HL-60 (cell line): Measurements from ENCODE around the gene CDCA4.

ENCODE experiments used
- DNase-seq, 2 experiments: peaks; one replicate each; pipeline ENCODE4 v3.0.0-alpha.2; 2010 to 2020; ENCODE audit warnings: low read depth in 1 of 2, low spot score in 1 of 2
- H3K27ac ChIP-seq: fragments of 250-450 bp; sonication (Bioruptor Pico); replicated peaks from 2 replicates; pipeline ENCODE4 v1.5.1; 2020; ENCODE audit warnings: mild to moderate bottlenecking, moderate library complexity
- H3K27me3 ChIP-seq: fragments of 250-450 bp; sonication (Bioruptor Pico); 2 replicates; pipeline ENCODE4 v1.5.1; 2021; ENCODE audit warnings: mild to moderate bottlenecking, moderate library complexity; ENCODE audit not compliant: insufficient read depth, poor library complexity, severe bottlenecking
- H3K4me3 ChIP-seq: replicated peaks from 2 replicates; pipeline ENCODE4 v1.5.1; 2011; ENCODE audit warnings: mild to moderate bottlenecking, control low read depth, low read length; ENCODE audit not compliant: insufficient read depth
- GABPA ChIP-seq: IDR thresholded peaks from 2 replicates; pipeline ENCODE4 v1.6.1; 2012; ENCODE audit warnings: low read depth
- POLR2AphosphoS5 ChIP-seq: IDR thresholded peaks from 2 replicates; pipeline ENCODE4 v1.6.1; 2012; ENCODE audit warnings: low read depth
- SPI1 ChIP-seq: IDR thresholded peaks from 2 replicates; pipeline ENCODE4 v1.6.1; 2012; ENCODE audit warnings: low read depth, mild to moderate bottlenecking, borderline replicate concordance
- TF ChIP-seq, protein P1 (sequence below): IDR thresholded peaks from one replicate; pipeline ENCODE4 v1.5.1; 2011; ENCODE audit warnings: low read length, control low read depth, inconsistent platforms; ENCODE audit not compliant: insufficient read depth
- TF ChIP-seq, protein P2 (sequence below): IDR thresholded peaks from 2 replicates; pipeline ENCODE4 v1.6.1; 2012; ENCODE audit warnings: low read depth; ENCODE audit not compliant: insufficient replicate concordance

Gene CDCA4

DNA sequence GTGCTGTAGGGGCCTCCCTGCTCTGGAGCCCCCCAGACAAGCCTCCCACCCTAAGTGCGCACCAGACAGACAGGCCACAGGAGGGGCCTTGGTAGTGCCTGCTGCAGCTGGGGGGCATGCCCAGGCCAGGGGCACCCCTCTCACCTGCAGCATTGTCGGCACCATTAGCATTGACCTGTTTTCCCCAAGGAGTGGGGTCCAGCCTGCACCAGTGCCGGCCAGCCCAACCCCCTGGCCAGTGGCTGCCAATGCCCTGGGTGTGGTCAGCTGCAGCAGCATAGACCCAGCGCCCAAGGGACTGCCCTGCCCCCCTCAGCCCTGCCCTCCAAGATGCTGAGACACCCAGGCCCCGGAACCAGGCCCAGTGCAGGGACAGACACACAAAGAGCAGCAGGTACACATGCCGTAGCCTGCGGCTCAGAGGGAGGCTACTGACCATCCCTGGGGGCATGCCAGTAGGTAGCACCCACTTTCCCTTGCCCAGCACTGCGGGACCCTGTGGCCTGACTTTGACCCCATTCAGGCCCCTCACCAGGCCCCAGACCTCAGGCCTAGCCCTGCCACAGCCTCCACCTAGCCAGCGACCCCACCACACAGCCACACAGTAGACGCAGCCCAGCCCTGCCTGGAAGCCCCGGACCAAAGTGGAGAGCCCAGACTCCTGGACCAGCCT, 43.7 kb downstream of the CDCA4 start:
- Histone ChIP-seq H3K27me3 (peaks cover 17% of the 10 kb centered on the region), H3K27ac (no peak overlapping the region), H3K4me3 (no peak overlapping the region)
- DNase-seq, result no peak
- TF ChIP-seq SPI1, result no peak
- TF ChIP-seq POLR2AphosphoS5, result no peak
- TF ChIP-seq, protein P1, sequence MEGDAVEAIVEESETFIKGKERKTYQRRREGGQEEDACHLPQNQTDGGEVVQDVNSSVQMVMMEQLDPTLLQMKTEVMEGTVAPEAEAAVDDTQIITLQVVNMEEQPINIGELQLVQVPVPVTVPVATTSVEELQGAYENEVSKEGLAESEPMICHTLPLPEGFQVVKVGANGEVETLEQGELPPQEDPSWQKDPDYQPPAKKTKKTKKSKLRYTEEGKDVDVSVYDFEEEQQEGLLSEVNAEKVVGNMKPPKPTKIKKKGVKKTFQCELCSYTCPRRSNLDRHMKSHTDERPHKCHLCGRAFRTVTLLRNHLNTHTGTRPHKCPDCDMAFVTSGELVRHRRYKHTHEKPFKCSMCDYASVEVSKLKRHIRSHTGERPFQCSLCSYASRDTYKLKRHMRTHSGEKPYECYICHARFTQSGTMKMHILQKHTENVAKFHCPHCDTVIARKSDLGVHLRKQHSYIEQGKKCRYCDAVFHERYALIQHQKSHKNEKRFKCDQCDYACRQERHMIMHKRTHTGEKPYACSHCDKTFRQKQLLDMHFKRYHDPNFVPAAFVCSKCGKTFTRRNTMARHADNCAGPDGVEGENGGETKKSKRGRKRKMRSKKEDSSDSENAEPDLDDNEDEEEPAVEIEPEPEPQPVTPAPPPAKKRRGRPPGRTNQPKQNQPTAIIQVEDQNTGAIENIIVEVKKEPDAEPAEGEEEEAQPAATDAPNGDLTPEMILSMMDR, result no peak
- TF ChIP-seq, protein P2, sequence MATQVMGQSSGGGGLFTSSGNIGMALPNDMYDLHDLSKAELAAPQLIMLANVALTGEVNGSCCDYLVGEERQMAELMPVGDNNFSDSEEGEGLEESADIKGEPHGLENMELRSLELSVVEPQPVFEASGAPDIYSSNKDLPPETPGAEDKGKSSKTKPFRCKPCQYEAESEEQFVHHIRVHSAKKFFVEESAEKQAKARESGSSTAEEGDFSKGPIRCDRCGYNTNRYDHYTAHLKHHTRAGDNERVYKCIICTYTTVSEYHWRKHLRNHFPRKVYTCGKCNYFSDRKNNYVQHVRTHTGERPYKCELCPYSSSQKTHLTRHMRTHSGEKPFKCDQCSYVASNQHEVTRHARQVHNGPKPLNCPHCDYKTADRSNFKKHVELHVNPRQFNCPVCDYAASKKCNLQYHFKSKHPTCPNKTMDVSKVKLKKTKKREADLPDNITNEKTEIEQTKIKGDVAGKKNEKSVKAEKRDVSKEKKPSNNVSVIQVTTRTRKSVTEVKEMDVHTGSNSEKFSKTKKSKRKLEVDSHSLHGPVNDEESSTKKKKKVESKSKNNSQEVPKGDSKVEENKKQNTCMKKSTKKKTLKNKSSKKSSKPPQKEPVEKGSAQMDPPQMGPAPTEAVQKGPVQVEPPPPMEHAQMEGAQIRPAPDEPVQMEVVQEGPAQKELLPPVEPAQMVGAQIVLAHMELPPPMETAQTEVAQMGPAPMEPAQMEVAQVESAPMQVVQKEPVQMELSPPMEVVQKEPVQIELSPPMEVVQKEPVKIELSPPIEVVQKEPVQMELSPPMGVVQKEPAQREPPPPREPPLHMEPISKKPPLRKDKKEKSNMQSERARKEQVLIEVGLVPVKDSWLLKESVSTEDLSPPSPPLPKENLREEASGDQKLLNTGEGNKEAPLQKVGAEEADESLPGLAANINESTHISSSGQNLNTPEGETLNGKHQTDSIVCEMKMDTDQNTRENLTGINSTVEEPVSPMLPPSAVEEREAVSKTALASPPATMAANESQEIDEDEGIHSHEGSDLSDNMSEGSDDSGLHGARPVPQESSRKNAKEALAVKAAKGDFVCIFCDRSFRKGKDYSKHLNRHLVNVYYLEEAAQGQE, result no peak
- no peak for TF ChIP-seq GABPA

DNA sequence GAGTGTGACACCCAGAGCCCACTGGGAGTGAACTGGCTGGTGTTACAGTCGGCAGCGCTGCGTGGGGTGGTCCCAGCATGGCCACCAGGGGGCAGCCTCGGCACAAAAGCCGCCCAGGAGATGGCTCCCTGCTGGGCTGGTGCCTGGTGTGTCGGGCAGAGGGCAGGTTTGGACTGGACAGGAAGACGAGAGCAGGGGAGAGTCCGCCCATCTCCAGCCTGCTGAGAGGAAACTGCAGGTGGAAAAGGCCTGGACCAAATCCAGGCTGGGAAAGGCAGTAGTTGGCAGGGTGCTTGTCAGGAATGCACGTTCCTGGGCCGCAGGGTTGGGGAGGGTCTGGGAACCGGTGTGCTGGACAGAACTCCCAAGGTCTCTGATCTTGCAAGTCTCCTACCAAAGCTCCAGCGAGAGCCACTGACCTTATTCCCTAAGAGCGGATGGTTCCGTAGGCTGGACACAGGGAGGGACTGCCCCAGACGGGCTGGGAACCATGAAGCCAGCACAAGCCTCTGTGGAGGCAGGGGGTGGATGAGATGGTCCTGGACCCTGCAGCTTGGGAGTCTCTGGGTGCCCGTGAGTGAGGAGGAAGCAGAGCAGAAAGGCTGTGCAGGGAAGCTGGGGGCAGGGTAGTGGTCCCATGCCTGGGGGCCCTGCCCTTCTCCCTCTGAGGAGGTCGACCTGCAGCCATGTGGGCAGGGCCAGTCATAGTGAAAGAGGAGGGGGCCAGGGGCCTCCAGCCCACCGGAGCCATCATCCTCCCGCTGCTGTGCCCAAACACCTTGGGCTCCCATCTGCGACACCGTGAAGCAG, 44.5 kb downstream of the CDCA4 start:
- TF ChIP-seq GABPA, result no peak
- TF ChIP-seq, protein P1, result peak; percentile 94
- no peak overlapping the region for H3K4me3 ChIP-seq
- peaks cover 17% of the 10 kb centered on the region for H3K27me3 ChIP-seq
- DNase-seq, result peak; percentile 60 to 80
- no peak overlapping the region for H3K27ac ChIP-seq

DNA sequence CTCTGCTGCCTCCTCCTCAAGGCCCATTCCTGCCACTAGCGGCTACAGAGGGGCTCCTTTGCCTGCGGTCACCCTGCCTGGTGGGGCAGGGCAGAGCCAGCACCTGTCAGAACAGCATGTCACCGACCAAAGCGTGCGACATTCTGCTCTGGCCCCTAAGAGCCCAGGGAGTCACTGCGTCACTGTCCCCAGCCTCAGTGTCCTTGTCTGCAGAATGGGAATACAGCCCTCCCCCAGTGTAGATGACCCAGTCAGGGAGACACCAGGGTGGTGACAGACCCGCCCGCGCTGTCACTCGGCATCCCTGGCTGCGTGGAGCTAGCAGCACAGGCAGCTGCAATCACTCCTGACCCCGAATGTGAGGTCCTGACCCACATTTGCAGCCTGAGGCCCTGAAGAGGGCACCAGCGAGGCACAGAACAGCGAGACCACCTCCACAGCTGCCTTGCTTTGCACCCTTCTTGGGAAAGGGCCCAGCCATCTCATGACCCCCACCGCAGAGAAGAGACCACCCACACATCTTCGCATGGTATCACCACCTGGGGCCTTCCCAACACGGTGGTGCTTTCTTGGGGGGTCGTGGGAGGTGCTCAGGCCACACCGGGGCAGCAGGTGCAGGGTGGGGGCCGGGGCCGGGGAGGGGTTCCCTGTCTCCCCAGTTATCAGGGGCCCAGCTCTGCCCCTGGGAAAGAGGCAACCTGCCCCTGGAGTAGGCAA, 45.2 kb downstream of the CDCA4 start:
- Histone ChIP-seq H3K27ac (no peak overlapping the region), H3K4me3 (no peak overlapping the region), H3K27me3 (peaks cover 17% of the 10 kb centered on the region)
- DNase-seq, result peak in 1 of 2 experiments; percentile 10
- TF ChIP-seq, protein P2, result no peak
- TF ChIP-seq POLR2AphosphoS5 (no peak), SPI1 (no peak), GABPA (no peak)
- TF ChIP-seq, protein P1, result no peak
